ENCODE data around the gene BAG5.

DNA sequence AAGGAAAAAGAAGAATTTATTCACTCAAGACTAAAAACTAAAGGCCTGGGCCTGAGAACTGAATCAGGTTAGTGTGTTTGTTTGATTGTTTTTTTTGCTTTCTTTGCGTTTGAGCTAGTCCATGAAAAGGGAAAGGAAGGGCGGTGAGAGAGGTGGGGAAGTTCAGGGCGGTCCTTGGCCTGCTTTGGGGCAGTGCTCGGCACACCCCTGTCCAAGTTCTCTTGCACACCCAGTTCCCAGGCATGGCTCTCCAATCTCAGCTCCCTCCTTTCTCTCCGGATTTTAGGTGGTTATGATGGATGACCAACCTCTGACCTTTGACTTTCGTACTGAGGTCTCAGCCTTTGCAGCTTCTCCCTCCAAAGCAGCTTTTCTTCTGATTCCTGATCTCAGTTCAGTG is 11.6 kb upstream of the BAG5 start:
- TF ChIP-seq, protein P1, sequence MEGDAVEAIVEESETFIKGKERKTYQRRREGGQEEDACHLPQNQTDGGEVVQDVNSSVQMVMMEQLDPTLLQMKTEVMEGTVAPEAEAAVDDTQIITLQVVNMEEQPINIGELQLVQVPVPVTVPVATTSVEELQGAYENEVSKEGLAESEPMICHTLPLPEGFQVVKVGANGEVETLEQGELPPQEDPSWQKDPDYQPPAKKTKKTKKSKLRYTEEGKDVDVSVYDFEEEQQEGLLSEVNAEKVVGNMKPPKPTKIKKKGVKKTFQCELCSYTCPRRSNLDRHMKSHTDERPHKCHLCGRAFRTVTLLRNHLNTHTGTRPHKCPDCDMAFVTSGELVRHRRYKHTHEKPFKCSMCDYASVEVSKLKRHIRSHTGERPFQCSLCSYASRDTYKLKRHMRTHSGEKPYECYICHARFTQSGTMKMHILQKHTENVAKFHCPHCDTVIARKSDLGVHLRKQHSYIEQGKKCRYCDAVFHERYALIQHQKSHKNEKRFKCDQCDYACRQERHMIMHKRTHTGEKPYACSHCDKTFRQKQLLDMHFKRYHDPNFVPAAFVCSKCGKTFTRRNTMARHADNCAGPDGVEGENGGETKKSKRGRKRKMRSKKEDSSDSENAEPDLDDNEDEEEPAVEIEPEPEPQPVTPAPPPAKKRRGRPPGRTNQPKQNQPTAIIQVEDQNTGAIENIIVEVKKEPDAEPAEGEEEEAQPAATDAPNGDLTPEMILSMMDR (IDR thresholded peaks at IDR 0.05), result no peak
- TF ChIP-seq ZFX (IDR thresholded peaks at IDR 0.05; ENCODE audit: borderline replicate concordance), result no peak
